SK-N-SH (cell line): ENCODE results near the gene HBG1. TPM values are rescaled to one million over a fixed set of nuclear protein-coding genes. Genes with fewer than 3 reads are reported as not detected.

Experiments used
- CTCF ChIA-PET: fragments of 300-600, 350-600 bp; formaldehyde crosslinking; extraction: SDS; loops from one replicate; lab custom pipeline; 2021; lab: Yijun Ruan, JAX
- POLR2A ChIA-PET: fragments of 350-600 bp; sonication (Branson Sonifier 250); formaldehyde crosslinking; extraction: SDS; loops from one replicate; lab custom pipeline; 2020; ENCODE audit warnings: antibody characterized with exemption, inconsistent platforms; lab: Yijun Ruan, JAX
- DNase-seq: peaks from one replicate; pipeline ENCODE4 v3.0.0; 2012
- H2AFZ ChIP-seq: fragments of 200-600 bp; sonication (generic); 2 replicates; pipeline ENCODE4 v1.8.1; 2016; ENCODE audit warnings: antibody characterized with exemption, mild to moderate bottlenecking, low read depth
- H3F3A ChIP-seq: fragments of 200-600 bp; sonication (generic); replicated peaks from 2 replicates; pipeline ENCODE3; 2016; ENCODE audit warnings: antibody characterized with exemption, mild to moderate bottlenecking; ENCODE audit not compliant: insufficient read depth
- H3K27ac ChIP-seq, 2 experiments: fragments of 200-500 bp in 1 of 2; fragments of 200-600 bp in 1 of 2; sonication (Bioruptor generic) in 1 of 2; sonication (generic), shearing (Covaris generic) in 1 of 2; 2 replicates each; pipeline versions ENCODE4 v1.5.1 to v1.6.1; 2014 to 2016; ENCODE audit warnings: low read depth in 2 of 2, inconsistent platforms in 1 of 2, low read length in 1 of 2, mild to moderate bottlenecking in 1 of 2, mixed read lengths in 1 of 2
- H3K27me3 ChIP-seq: fragments of 200-600 bp; sonication (generic), shearing (Covaris generic); 2 replicates; pipeline ENCODE4 v1.6.1; 2016; ENCODE audit warnings: mixed run types; ENCODE audit not compliant: insufficient read depth
- H3K36me3 ChIP-seq, 2 experiments: fragments of 200-500 bp in 1 of 2; fragments of 200-600 bp in 1 of 2; sonication (Bioruptor generic) in 1 of 2; sonication (generic) in 1 of 2; replicated peaks in 1 of 2; 2 replicates each; pipeline versions ENCODE3 to v1.5.1; 2014 to 2016; ENCODE audit warnings: low read length in 1 of 2, mild to moderate bottlenecking in 1 of 2; ENCODE audit not compliant: insufficient read depth in 2 of 2, control insufficient read depth in 1 of 2
- H3K4me1 ChIP-seq, 2 experiments: fragments of 200-500 bp in 1 of 2; fragments of 200-600 bp in 1 of 2; sonication (Bioruptor generic) in 1 of 2; sonication (generic), shearing (Covaris generic) in 1 of 2; 2 replicates each; pipeline versions ENCODE4 v1.5.1 to v1.6.1; 2014 to 2016; ENCODE audit warnings: low read depth in 1 of 2, low read length in 1 of 2, mixed run types in 1 of 2; ENCODE audit not compliant: insufficient read depth in 2 of 2, control insufficient read depth in 1 of 2
- H3K4me2 ChIP-seq: fragments of 200-600 bp; sonication (generic), shearing (Covaris generic); 2 replicates; pipeline ENCODE4 v1.6.1; 2017; ENCODE audit warnings: mixed run types
- H3K4me3 ChIP-seq, 2 experiments: fragments of 200-500 bp in 1 of 2; fragments of 200-600 bp in 1 of 2; sonication (Bioruptor generic) in 1 of 2; sonication (generic), shearing (Covaris generic) in 1 of 2; 2 replicates each; pipeline versions ENCODE4 v1.5.1 to v1.8.1; 2014 to 2016; ENCODE audit warnings: low read depth in 2 of 2, inconsistent platforms in 1 of 2, low read length in 1 of 2, mild to moderate bottlenecking in 1 of 2, mixed read lengths in 1 of 2, moderate library complexity in 1 of 2
- H3K79me2 ChIP-seq: fragments of 200-600 bp; sonication (generic); 2 replicates; pipeline ENCODE4 v1.8.1; 2017; ENCODE audit warnings: mild to moderate bottlenecking; ENCODE audit not compliant: insufficient read depth
- H3K9ac ChIP-seq: fragments of 200-600 bp; sonication (generic); 2 replicates; pipeline ENCODE4 v1.6.1; 2017; ENCODE audit warnings: mixed run types
- H3K9me2 ChIP-seq: fragments of 200-600 bp; sonication (generic); 2 replicates; pipeline ENCODE4 v1.6.1; 2017; ENCODE audit warnings: mixed run types
- H3K9me3 ChIP-seq: fragments of 200-600 bp; sonication (generic); 2 replicates; pipeline ENCODE4 v1.6.1; 2017; ENCODE audit warnings: mixed run types, mild to moderate bottlenecking, moderate library complexity
- H4K20me1 ChIP-seq: fragments of 200-600 bp; sonication (generic); 2 replicates; pipeline ENCODE4 v1.6.1; 2017; ENCODE audit warnings: mild to moderate bottlenecking, mixed run types; ENCODE audit not compliant: insufficient read depth
- ELF1 ChIP-seq: IDR thresholded peaks from 2 replicates; pipeline ENCODE4 v1.4.0; 2012
- FOXM1 ChIP-seq: IDR thresholded peaks from 2 replicates; pipeline ENCODE4 v1.4.0; 2012; ENCODE audit warnings: low read depth, mild to moderate bottlenecking
- MXI1 ChIP-seq: IDR thresholded peaks from 2 replicates; pipeline ENCODE4 v1.6.1; 2012; ENCODE audit warnings: mild to moderate bottlenecking, low read depth, low read length, improper control_type of control experiment
- NFIC ChIP-seq: IDR thresholded peaks from 2 replicates; pipeline ENCODE4 v1.4.0; 2012; ENCODE audit warnings: borderline replicate concordance
- POLR2AphosphoS5 ChIP-seq: IDR thresholded peaks from 2 replicates; pipeline ENCODE4 v1.6.1; 2012; ENCODE audit warnings: low read depth, low read length
- RCOR1 ChIP-seq: fragments of 150-350 bp; IDR thresholded peaks from 2 replicates; pipeline ENCODE4 v1.6.1; 2017; ENCODE audit warnings: antibody characterized with exemption, low read length
- RFX5 ChIP-seq: IDR thresholded peaks from 2 replicates; pipeline ENCODE4 v1.6.1; 2012; ENCODE audit warnings: mild to moderate bottlenecking, improper control_type of control experiment, low read length
- TCF12 ChIP-seq: IDR thresholded peaks from 2 replicates; pipeline ENCODE4 v1.4.0; 2012
- TEAD4 ChIP-seq: IDR thresholded peaks from 2 replicates; pipeline ENCODE4 v1.4.0; 2012; ENCODE audit warnings: mild to moderate bottlenecking, borderline replicate concordance; ENCODE audit not compliant: insufficient read depth
- YY1 ChIP-seq: IDR thresholded peaks from 2 replicates; pipeline ENCODE4 v1.4.0; 2012; ENCODE audit warnings: low read depth, mild to moderate bottlenecking
- WGBS: methylation state at CpG from one replicate; pipeline ENCODE4 v1.1.6; 2017; ENCODE audit warnings: low lambda C conversion rate; 5-methylcytosine and 5-hydroxymethylcytosine counted together
- polyA plus RNA-seq, 3 experiments: library from polyadenylated mRNA; depleted of rRNA; stranded (reverse); fragments of >200 nt; gene quantifications; 2 replicates each; pipeline ENCODE4 v1.2.3, GENCODE V29; 2012
- TF ChIP-seq, protein P1 (sequence below): IDR thresholded peaks from 2 replicates; pipeline ENCODE4 v1.4.0; 2012; ENCODE audit warnings: low read depth, borderline replicate concordance
- TF ChIP-seq, protein P2 (sequence below): IDR thresholded peaks from 2 replicates; pipeline ENCODE4 v1.4.0; 2012; ENCODE audit warnings: low read depth
- TF ChIP-seq, protein P3 (sequence below): IDR thresholded peaks from 2 replicates; pipeline ENCODE4; 2012
- TF ChIP-seq, protein P4 (sequence below): fragments of 150-350 bp; IDR thresholded peaks from 2 replicates; pipeline ENCODE4 v1.6.1; 2016; ENCODE audit warnings: mild to moderate bottlenecking, low read depth, low read length
- TF ChIP-seq, protein P5 (sequence below): fragments of 150-350 bp; IDR thresholded peaks from 2 replicates; pipeline ENCODE4 v1.6.1; 2017; ENCODE audit warnings: antibody characterized with exemption, low read length, low read depth, borderline replicate concordance

Gene HBG1
- polyA plus RNA-seq, 1 of the 3 experiments (the other 2 are of a cell fraction): not detected

DNA sequence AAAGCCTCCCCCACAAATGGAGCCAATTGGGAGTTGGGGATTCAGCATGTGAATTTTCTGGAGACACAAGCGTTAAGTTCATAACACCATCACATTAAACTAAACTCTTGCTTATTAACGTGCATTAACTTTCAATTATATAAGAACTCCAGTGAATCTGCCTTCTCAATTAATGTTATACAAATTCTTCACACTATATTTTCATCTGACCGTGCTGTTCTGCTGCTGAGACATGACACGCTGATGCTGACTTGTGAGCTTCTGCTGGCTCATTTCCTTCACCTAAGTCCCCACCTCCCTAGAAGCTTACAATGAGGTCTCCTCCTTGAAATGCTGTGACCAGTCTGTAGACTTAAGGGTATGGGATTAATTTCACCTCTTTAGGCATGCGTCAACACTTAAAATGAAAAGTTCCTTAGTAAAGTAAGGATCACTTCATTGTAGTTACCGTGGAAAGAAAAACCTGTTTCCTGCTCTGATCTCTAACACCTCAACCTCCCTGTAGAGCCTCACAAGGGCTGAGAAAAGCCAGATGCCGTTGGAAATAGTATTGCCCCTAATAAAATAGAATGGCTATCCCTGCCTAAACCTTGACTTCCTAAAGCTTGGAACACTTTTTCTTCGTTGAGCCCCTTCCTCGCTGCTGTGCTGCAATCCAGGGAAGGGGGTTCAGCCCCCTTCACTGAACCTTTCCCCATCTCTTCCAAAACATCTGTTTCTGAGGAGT lies 2.7 kb upstream of the HBG1 start (continued):
- TF ChIP-seq, protein P1, sequence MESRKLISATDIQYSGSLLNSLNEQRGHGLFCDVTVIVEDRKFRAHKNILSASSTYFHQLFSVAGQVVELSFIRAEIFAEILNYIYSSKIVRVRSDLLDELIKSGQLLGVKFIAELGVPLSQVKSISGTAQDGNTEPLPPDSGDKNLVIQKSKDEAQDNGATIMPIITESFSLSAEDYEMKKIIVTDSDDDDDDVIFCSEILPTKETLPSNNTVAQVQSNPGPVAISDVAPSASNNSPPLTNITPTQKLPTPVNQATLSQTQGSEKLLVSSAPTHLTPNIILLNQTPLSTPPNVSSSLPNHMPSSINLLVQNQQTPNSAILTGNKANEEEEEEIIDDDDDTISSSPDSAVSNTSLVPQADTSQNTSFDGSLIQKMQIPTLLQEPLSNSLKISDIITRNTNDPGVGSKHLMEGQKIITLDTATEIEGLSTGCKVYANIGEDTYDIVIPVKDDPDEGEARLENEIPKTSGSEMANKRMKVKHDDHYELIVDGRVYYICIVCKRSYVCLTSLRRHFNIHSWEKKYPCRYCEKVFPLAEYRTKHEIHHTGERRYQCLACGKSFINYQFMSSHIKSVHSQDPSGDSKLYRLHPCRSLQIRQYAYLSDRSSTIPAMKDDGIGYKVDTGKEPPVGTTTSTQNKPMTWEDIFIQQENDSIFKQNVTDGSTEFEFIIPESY: no peak
- no peak for TF ChIP-seq YY1
- TF ChIP-seq TEAD4: no peak
- no peak for TF ChIP-seq TCF12
- TF ChIP-seq ELF1: no peak
- TF ChIP-seq, protein P2, sequence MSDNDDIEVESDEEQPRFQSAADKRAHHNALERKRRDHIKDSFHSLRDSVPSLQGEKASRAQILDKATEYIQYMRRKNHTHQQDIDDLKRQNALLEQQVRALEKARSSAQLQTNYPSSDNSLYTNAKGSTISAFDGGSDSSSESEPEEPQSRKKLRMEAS: no peak
- TF ChIP-seq, protein P3, sequence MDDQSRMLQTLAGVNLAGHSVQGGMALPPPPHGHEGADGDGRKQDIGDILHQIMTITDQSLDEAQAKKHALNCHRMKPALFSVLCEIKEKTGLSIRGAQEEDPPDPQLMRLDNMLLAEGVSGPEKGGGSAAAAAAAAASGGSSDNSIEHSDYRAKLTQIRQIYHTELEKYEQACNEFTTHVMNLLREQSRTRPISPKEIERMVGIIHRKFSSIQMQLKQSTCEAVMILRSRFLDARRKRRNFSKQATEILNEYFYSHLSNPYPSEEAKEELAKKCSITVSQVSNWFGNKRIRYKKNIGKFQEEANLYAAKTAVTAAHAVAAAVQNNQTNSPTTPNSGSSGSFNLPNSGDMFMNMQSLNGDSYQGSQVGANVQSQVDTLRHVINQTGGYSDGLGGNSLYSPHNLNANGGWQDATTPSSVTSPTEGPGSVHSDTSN: no peak
- TF ChIP-seq NFIC: no peak
- TF ChIP-seq MXI1: no peak
- TF ChIP-seq RCOR1: no peak
- no peak for TF ChIP-seq POLR2AphosphoS5
- no peak for TF ChIP-seq RFX5
- TF ChIP-seq FOXM1: no peak
- TF ChIP-seq, protein P4, sequence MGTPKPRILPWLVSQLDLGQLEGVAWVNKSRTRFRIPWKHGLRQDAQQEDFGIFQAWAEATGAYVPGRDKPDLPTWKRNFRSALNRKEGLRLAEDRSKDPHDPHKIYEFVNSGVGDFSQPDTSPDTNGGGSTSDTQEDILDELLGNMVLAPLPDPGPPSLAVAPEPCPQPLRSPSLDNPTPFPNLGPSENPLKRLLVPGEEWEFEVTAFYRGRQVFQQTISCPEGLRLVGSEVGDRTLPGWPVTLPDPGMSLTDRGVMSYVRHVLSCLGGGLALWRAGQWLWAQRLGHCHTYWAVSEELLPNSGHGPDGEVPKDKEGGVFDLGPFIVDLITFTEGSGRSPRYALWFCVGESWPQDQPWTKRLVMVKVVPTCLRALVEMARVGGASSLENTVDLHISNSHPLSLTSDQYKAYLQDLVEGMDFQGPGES: no peak
- TF ChIP-seq, all 33 proteins: peak for 0

DNA sequence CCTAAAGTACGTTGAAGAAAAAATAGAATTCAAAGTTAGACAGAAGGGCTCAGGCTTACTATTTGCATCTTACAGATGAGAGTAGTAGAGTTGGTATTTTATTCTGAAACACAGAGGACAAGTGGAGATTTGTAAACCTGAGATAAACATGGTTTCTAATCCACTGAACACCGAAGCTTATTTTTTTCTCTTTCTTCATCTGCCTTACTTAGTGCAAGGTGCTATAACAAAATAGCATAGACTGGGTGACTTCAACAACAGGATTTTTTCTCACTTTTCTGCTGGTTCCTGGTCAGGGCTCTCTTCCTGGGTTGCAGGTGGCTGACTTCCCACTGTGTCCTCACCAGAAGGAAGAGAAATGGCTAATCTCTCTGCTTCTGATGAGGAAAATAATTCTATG lies 2.1 kb upstream of the HBG1 start:
- POLR2A ChIA-PET: no interaction called here
- TF ChIP-seq, protein P5, sequence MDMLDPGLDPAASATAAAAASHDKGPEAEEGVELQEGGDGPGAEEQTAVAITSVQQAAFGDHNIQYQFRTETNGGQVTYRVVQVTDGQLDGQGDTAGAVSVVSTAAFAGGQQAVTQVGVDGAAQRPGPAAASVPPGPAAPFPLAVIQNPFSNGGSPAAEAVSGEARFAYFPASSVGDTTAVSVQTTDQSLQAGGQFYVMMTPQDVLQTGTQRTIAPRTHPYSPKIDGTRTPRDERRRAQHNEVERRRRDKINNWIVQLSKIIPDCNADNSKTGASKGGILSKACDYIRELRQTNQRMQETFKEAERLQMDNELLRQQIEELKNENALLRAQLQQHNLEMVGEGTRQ: no peak
- H3K4me1 ChIP-seq: no peaks in the 10 kb centered on the region
- H3K79me2 ChIP-seq: no peaks in the 10 kb centered on the region
- H3K27me3 ChIP-seq: no peaks in the 10 kb centered on the region; the same call in 1 of the 2 replicates
- H3K4me2 ChIP-seq: no peak overlapping the region
- no peak overlapping the region for H3K9ac ChIP-seq
- H3F3A ChIP-seq: no peaks in the 10 kb centered on the region
- no peaks in the 10 kb centered on the region for H4K20me1 ChIP-seq
- no peak overlapping the region for H3K27ac ChIP-seq
- no peak overlapping the region for H2AFZ ChIP-seq
- H3K36me3 ChIP-seq: no peaks in the 10 kb centered on the region
- H3K9me3 ChIP-seq: no peaks in the 10 kb centered on the region
- CTCF ChIA-PET: no interaction called here
- no peak for DNase-seq
- H3K4me3 ChIP-seq: no peak overlapping the region
- no peaks in the 10 kb centered on the region for H3K9me2 ChIP-seq
- 1% methylated on average over 2 of the region's 2 CpGs for WGBS
